Neuronal stem cell (in vitro differentiated cells): Measurements from ENCODE around the gene HSD17B14.

Experiments
- DNase-seq: peaks from one replicate; pipeline ENCODE4 v3.0.0-alpha.2; 2013; ENCODE audit warnings: low spot score
- H2AFZ ChIP-seq: one replicate; pipeline ENCODE4 v1.6.1; 2013; ENCODE audit warnings: mild to moderate bottlenecking, low read length, inconsistent platforms
- H2AK5ac ChIP-seq: 2 replicates; pipeline ENCODE4 v1.6.1; 2013; ENCODE audit warnings: low read depth, mild to moderate bottlenecking, inconsistent platforms, low read length, moderate library complexity, mixed read lengths
- H2BK120ac ChIP-seq: 2 replicates; pipeline ENCODE4 v1.6.1; 2013; ENCODE audit warnings: low read depth, mild to moderate bottlenecking, inconsistent platforms, low read length, moderate library complexity, mixed read lengths
- H2BK12ac ChIP-seq: one replicate; pipeline ENCODE4 v1.6.1; 2013; ENCODE audit warnings: low read length, inconsistent platforms
- H2BK15ac ChIP-seq: 2 replicates; pipeline ENCODE4 v1.6.1; 2013; ENCODE audit warnings: mild to moderate bottlenecking, low read length, inconsistent platforms, mixed read lengths
- H2BK5ac ChIP-seq: one replicate; pipeline ENCODE4 v1.6.1; 2013; ENCODE audit warnings: inconsistent platforms, mild to moderate bottlenecking, low read length, moderate library complexity
- H3K14ac ChIP-seq: one replicate; pipeline ENCODE4 v1.6.1; 2013; ENCODE audit warnings: low read length, inconsistent platforms
- H3K18ac ChIP-seq: 2 replicates; pipeline ENCODE4 v1.6.1; 2013; ENCODE audit warnings: low read length, inconsistent platforms
- H3K23ac ChIP-seq: 2 replicates; pipeline ENCODE4 v1.6.1; 2013; ENCODE audit warnings: low read depth, mild to moderate bottlenecking, mixed read lengths, low read length, inconsistent platforms; ENCODE audit not compliant: poor library complexity
- H3K27ac ChIP-seq: replicated peaks from 3 replicates; pipeline ENCODE4 v1.5.1; 2013; ENCODE audit warnings: low read length, inconsistent platforms
- H3K27me3 ChIP-seq, 3 experiments: 2 replicates each; pipeline ENCODE4 v1.6.1; 2013; ENCODE audit warnings: low read length in 3 of 3, mild to moderate bottlenecking in 2 of 3, inconsistent platforms in 1 of 3, low read depth in 1 of 3, mixed read lengths in 1 of 3, moderate library complexity in 1 of 3; ENCODE audit not compliant: control insufficient read depth in 3 of 3, insufficient read depth in 3 of 3
- H3K36me3 ChIP-seq, 2 donors: replicated peaks in 1 of 2; 2 replicates each; pipeline ENCODE4 v1.6.1; 2013; ENCODE audit warnings: low read length in 2 of 2; ENCODE audit not compliant: control insufficient read depth in 2 of 2, insufficient read depth in 2 of 2
- H3K4ac ChIP-seq: 2 replicates; pipeline ENCODE4 v1.6.1; 2013; ENCODE audit warnings: inconsistent platforms, mild to moderate bottlenecking, low read length, moderate library complexity
- H3K4me1 ChIP-seq, 2 donors: 1 replicate in 1 of 2; 2 replicates in 1 of 2; pipeline ENCODE4 v1.6.1; 2013; ENCODE audit warnings: low read length in 2 of 2, low read depth in 1 of 2; ENCODE audit not compliant: control insufficient read depth in 2 of 2, insufficient read depth in 1 of 2
- H3K4me2 ChIP-seq: one replicate; pipeline ENCODE4 v1.6.1; 2013; ENCODE audit warnings: mild to moderate bottlenecking, low read length, inconsistent platforms; ENCODE audit not compliant: insufficient read depth, poor library complexity, severe bottlenecking
- H3K4me3 ChIP-seq, 2 donors: 2 replicates each; pipeline ENCODE4 v1.5.1; 2013; ENCODE audit warnings: low read length in 2 of 2, mild to moderate bottlenecking in 2 of 2, inconsistent platforms in 1 of 2, moderate library complexity in 1 of 2
- H3K79me1 ChIP-seq: one replicate; pipeline ENCODE4 v1.6.1; 2013; ENCODE audit warnings: low read depth, mild to moderate bottlenecking, inconsistent platforms, low read length, moderate library complexity
- H3K9ac ChIP-seq: one replicate; pipeline ENCODE4 v1.6.1; 2013; ENCODE audit warnings: mild to moderate bottlenecking, low read depth, low read length, inconsistent platforms; ENCODE audit not compliant: poor library complexity
- H3K9me3 ChIP-seq, 2 donors: replicated peaks in 1 of 2; 2 replicates each; pipeline versions ENCODE3 to v1.6.1; 2013; ENCODE audit warnings: low read length in 2 of 2, mild to moderate bottlenecking in 2 of 2, inconsistent platforms in 1 of 2, low read depth in 1 of 2, mixed read lengths in 1 of 2, moderate library complexity in 1 of 2; ENCODE audit not compliant: control insufficient read depth in 2 of 2, insufficient read depth in 1 of 2
- H4K8ac ChIP-seq: one replicate; pipeline ENCODE4 v1.6.1; 2013; ENCODE audit warnings: low read depth, mild to moderate bottlenecking, inconsistent platforms, low read length, moderate library complexity
- H4K91ac ChIP-seq: one replicate; pipeline ENCODE4 v1.6.1; 2013; ENCODE audit warnings: low read length, low read depth, mild to moderate bottlenecking, inconsistent platforms; ENCODE audit not compliant: poor library complexity
- WGBS, 2 donors: extraction: QIAGEN DNeasy Blood & Tissue Kit; methylation state at CpG; one replicate each; pipeline ENCODE4 v1.1.7; 2013; ENCODE audit warnings: missing lambda C conversion rate in 2 of 2, mixed read lengths in 1 of 2; ENCODE audit not compliant: insufficient read length in 2 of 2, insufficient replicate concordance in 1 of 2; ENCODE audit errors: extremely low coverage in 2 of 2; 5-methylcytosine and 5-hydroxymethylcytosine counted together

HSD17B14 gene

DNA sequence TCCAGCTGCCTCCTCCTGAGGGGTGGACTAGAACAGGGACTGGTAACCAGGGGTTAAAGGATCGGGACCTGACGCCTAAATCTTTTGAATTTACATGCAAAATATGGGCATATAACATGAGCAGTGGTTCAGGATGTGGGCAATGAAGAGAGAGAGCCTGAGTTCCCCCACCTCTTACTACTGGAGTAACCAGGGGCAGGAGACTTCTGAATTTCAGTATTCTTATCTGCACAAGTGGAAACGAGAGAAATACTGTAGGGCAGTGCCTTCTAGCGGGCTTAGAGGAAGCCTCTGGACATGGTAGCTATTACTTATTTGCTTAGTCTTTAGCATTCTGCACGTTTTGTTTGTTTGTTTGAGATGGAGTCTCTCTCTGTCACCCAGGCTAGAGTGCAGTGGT lies 51.8 kb downstream of the HSD17B14 start:
- H4K91ac ChIP-seq, result no peak overlapping the region
- no peak overlapping the region for H4K8ac ChIP-seq
- H3K9ac ChIP-seq, result no peak overlapping the region
- no peak overlapping the region for H3K23ac ChIP-seq
- H2AFZ ChIP-seq, result no peak overlapping the region
- no peak overlapping the region for H3K4ac ChIP-seq
- no peak overlapping the region for H3K18ac ChIP-seq
- no peak overlapping the region for H3K4me2 ChIP-seq
- H3K27me3 ChIP-seq, result no peaks in the 10 kb centered on the region
- H2AK5ac ChIP-seq, result no peak overlapping the region
- H3K4me1 ChIP-seq, result peaks cover 0 to 2% of the 10 kb centered on the region in 2 donors
- H3K14ac ChIP-seq, result no peak overlapping the region
- no peaks in the 10 kb centered on the region for H3K79me1 ChIP-seq
- H3K36me3 ChIP-seq, result no peaks in the 10 kb centered on the region
- no peak overlapping the region for H3K27ac ChIP-seq
- DNase-seq, result no peak
- WGBS, 2 donors, result no CpG with 5 or more reads among the region's 5 CpGs
- no peak overlapping the region for H2BK12ac ChIP-seq
- H3K4me3 ChIP-seq, result no peak overlapping the region
- no peak overlapping the region for H2BK120ac ChIP-seq
- H2BK15ac ChIP-seq, result no peak overlapping the region
- H3K9me3 ChIP-seq, result no peaks in the 10 kb centered on the region
- H2BK5ac ChIP-seq, result no peak overlapping the region

DNA sequence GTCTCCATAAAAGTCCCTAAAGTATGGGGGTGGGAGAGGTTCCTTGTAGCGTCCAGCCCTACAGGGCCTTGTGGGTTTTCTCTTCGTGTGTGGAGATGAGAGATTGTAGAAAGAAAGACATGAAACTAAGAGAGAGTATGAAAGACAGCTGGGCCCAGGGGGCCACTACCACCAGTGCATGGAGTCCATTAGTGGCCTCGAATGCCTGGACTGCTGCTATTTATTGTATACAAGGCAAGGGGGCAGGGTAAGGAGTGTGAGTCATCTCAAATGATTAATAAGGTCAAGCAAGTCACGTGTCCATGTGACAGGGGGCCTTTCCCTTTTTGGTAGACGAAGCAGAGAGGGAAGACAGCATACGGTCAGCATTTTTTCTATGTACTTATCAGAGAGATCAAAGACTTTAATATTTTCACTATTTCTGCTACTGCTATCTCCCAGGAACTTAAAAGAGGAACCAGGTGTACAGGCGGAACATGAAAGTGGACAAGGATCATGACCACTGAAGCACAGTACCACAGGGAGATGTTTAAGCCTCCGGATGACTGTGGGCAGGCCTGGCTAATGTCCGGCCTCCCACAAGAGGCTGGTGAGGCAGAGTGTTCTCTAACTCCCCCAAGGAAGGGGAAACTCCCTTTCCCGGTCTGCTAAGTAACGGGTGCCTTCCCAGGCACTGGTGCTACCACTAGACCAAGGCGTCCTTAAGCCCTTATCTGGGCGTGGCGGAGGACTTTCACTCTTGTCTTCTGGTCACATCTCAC lies 55.5 kb downstream of the HSD17B14 start:
- Histone ChIP-seq H3K4me1 (peaks cover 0 to 2% of the 10 kb centered on the region in 2 donors), H3K18ac (no peak overlapping the region), H4K8ac (no peak overlapping the region), H2AFZ (peak overlapping the region; percentile 81), H3K27ac (no peak overlapping the region), H2BK12ac (no peak overlapping the region), H4K91ac (no peak overlapping the region), H3K27me3 (peaks cover 0 to 3% (median 0%) of the 10 kb centered on the region in 3 experiments), H2BK5ac (no peak overlapping the region), H2AK5ac (no peak overlapping the region), H3K4me2 (no peak overlapping the region), H2BK15ac (no peak overlapping the region), H3K9ac (no peak overlapping the region), H2BK120ac (no peak overlapping the region), H3K23ac (no peak overlapping the region), H3K4me3 (no peak overlapping the region), H3K79me1 (no peaks in the 10 kb centered on the region), H3K9me3 (no peaks in the 10 kb centered on the region), H3K4ac (no peak overlapping the region), H3K14ac (no peak overlapping the region), H3K36me3 (no peaks in the 10 kb centered on the region)
- WGBS, 2 donors, result no CpG with 5 or more reads among the region's 14 CpGs
- DNase-seq, result no peak

- no peak overlapping the region for H3K4ac ChIP-seq
- no peak overlapping the region for H3K4me3 ChIP-seq
- H3K4me2 ChIP-seq, result no peak overlapping the region
- H2BK5ac ChIP-seq, result no peak overlapping the region
- no peak overlapping the region for H3K14ac ChIP-seq
- no peak overlapping the region for H2AK5ac ChIP-seq
- H3K23ac ChIP-seq, result no peak overlapping the region
- H3K9me3 ChIP-seq, result no peaks in the 10 kb centered on the region
- H3K4me1 ChIP-seq, result peaks cover 0 to 2% of the 10 kb centered on the region in 2 donors
- H2BK120ac ChIP-seq, result no peak overlapping the region
- H2BK15ac ChIP-seq, result no peak overlapping the region
- H3K36me3 ChIP-seq, result no peaks in the 10 kb centered on the region
- H3K27me3 ChIP-seq, result peaks cover 0 to 3% (median 0%) of the 10 kb centered on the region in 3 experiments
- H3K18ac ChIP-seq, result no peak overlapping the region
- no peaks in the 10 kb centered on the region for H3K79me1 ChIP-seq
- H4K91ac ChIP-seq, result no peak overlapping the region
- no peak overlapping the region for H3K9ac ChIP-seq
- WGBS, 2 donors, result no CpG with 5 or more reads among the region's 1 CpG
- H3K27ac ChIP-seq, result no peak overlapping the region
- no peak overlapping the region for H2BK12ac ChIP-seq
- no peak overlapping the region for H4K8ac ChIP-seq
- H2AFZ ChIP-seq, result no peak overlapping the region
- DNase-seq, result no peak
Measured at GRCh38 chr19:48779636-48780035, 56.7 kb downstream of the HSD17B14 start.

DNA sequence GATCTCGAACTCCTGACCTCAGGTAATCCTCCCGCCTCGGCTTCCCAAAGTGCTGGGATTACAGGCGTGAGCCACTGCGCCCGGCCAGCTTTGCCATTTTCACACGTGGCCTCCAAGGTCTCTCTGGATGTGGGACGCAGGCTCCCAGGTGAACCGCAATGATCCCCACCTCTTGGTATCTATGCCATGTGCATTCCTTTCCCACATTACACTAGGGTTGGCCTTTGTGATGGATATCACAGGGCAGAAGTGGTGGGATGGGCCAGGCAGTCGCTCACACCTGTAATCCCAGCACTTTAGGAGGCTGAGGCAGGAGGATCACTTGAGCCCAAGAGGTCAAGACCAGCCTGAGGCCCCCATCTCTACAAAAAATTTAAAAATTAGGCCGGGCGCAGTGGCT lies 58.6 kb downstream of the HSD17B14 start:
- Histone ChIP-seq H4K91ac (no peak overlapping the region), H4K8ac (no peak overlapping the region), H2BK12ac (no peak overlapping the region), H2BK15ac (no peak overlapping the region), H3K14ac (no peak overlapping the region), H3K4me1 (peaks cover 0 to 2% of the 10 kb centered on the region in 2 donors), H3K4me3 (no peak overlapping the region), H3K36me3 (no peaks in the 10 kb centered on the region), H3K4ac (no peak overlapping the region), H3K27me3 (peaks cover 0 to 3% (median 0%) of the 10 kb centered on the region in 3 experiments), H3K23ac (no peak overlapping the region), H3K18ac (no peak overlapping the region), H2AK5ac (no peak overlapping the region), H2BK5ac (no peak overlapping the region), H3K79me1 (no peaks in the 10 kb centered on the region), H2BK120ac (no peak overlapping the region), H3K27ac (no peak overlapping the region), H3K4me2 (no peak overlapping the region), H3K9ac (no peak overlapping the region), H3K9me3 (no peaks in the 10 kb centered on the region), H2AFZ (no peak overlapping the region)
- no peak for DNase-seq
- WGBS, 2 donors, result no CpG with 5 or more reads among the region's 12 CpGs
